GM19467 (cell line): Measurements from ENCODE around the gene SHISA7.
"Not testable (repeated sequence)": the region's sequence is repeated elsewhere in the genome, so short reads cannot be mapped to it uniquely, and the experiment has no call there.

Source experiments
- ATAC-seq: cut with Tn5 transposase; IDR thresholded peaks from one replicate; pipeline ENCODE4 v1.9.1; 2021; ENCODE audit warnings: mild to moderate bottlenecking, moderate library complexity; ENCODE audit not compliant: unreplicated experiment

SHISA7 gene

GRCh38 chr19:55423225-55424005 lies 19.7 kb downstream of the SHISA7 start:
- no peak for ATAC-seq

GRCh38 chr19:55421281-55421680 lies 21.8 kb downstream of the SHISA7 start:
- ATAC-seq, result not testable (repeated sequence)

GRCh38 chr19:55419624-55420236 lies 23.4 kb downstream of the SHISA7 start:
- ATAC-seq, result no peak

- no peak for ATAC-seq
Observed at GRCh38 chr19:55419103-55419502, 24.0 kb downstream of the SHISA7 start.

GRCh38 chr19:55418185-55418584 lies 24.9 kb downstream of the SHISA7 start:
- no peak for ATAC-seq

- no peak for ATAC-seq
Observed at GRCh38 chr19:55410168-55410567, 32.9 kb downstream of the SHISA7 start.

GRCh38 chr19:55409179-55409578 lies 33.9 kb downstream of the SHISA7 start:
- ATAC-seq, result not testable (repeated sequence)

GRCh38 chr19:55408533-55408872 lies 34.6 kb downstream of the SHISA7 start:
- ATAC-seq, result no peak

GRCh38 chr19:55407800-55408532 lies 35.1 kb downstream of the SHISA7 start:
- peak; percentile 77 for ATAC-seq

- peak; percentile 8 for ATAC-seq
Observed at GRCh38 chr19:55407550-55407799, 35.6 kb downstream of the SHISA7 start, which contains the start of gene UBE2S. Gene UBE2S, minus strand, starts transcription at chr19:55407788. Its CDS starts 199 bp downstream, at chr19:55407589.

- ATAC-seq, result no peak
Observed at GRCh38 chr19:55406826-55407549, 36.1 kb downstream of the SHISA7 start.

- ATAC-seq, result no peak
Observed at GRCh38 chr19:55406091-55406825, 36.8 kb downstream of the SHISA7 start.

GRCh38 chr19:55405638-55406037 lies 37.5 kb downstream of the SHISA7 start:
- ATAC-seq, result no peak

GRCh38 chr19:55402509-55402908 lies 40.6 kb downstream of the SHISA7 start:
- ATAC-seq, result no peak

GRCh38 chr19:55401390-55401789 lies 41.7 kb downstream of the SHISA7 start:
- ATAC-seq, result not testable (repeated sequence)

GRCh38 chr19:55400281-55401087 lies 42.6 kb downstream of the SHISA7 start:
- ATAC-seq, result no peak

- ATAC-seq, result no peak
Observed at GRCh38 chr19:55398200-55398925, 44.7 kb downstream of the SHISA7 start.

- ATAC-seq, result no peak
Observed at GRCh38 chr19:55392820-55393761, 50.0 kb downstream of the SHISA7 start.
